Adrenal gland (tissue), 12 donors: Measurements from ENCODE around the gene SYNGR2. TPM values are rescaled to one million over a fixed set of nuclear protein-coding genes. Genes with fewer than 3 reads are reported as not detected.
A peak's percentile ranks its signal among the peaks of the same experiment; 100 is the strongest.

Source experiments
- DNase-seq, 7 donors: peaks; one replicate each; pipeline ENCODE4 v3.0.0-alpha.2; 2019 to 2020
- H3K27ac ChIP-seq, 5 donors: fragments of 200-600 bp; sonication (generic) in 4 of 5; 1 replicate in 3 of 5; 2 replicates in 2 of 5; pipeline versions ENCODE4 v1.5.1 to v1.8.0; 2016 to 2020; ENCODE audit warnings: mild to moderate bottlenecking in 1 of 5
- H3K27me3 ChIP-seq: fragments of 200-600 bp; 2 replicates; pipeline ENCODE4 v1.8.0; 2021
- H3K36me3 ChIP-seq, 2 donors: fragments of 200-600 bp; replicated peaks in 1 of 2; 1 replicate in 1 of 2; 2 replicates in 1 of 2; pipeline versions ENCODE4 v1.5.1 to v1.8.0; 2018 to 2022
- H3K4me1 ChIP-seq, 2 donors: fragments of 200-600 bp; replicated peaks in 1 of 2; 1 replicate in 1 of 2; 2 replicates in 1 of 2; pipeline versions ENCODE4 v1.5.1 to v1.8.0; 2018 to 2021
- H3K4me3 ChIP-seq, 4 donors: fragments of 200-600 bp; sonication (generic) in 3 of 4; one replicate each; pipeline ENCODE4 v1.5.1; 2016 to 2018
- H3K9me3 ChIP-seq, 3 donors: fragments of 200-600 bp; sonication (generic) in 1 of 3; replicated peaks in 1 of 3; 1 replicate in 2 of 3; 2 replicates in 1 of 3; pipeline versions ENCODE4 v1.5.1 to v1.8.0; 2016 to 2021
- CTCF ChIP-seq, 6 experiments: fragments of 450-650 bp in 4 of 6; fragments of 200-600 bp in 2 of 6; sonication (generic) in 1 of 6; IDR thresholded peaks; 1 replicate in 5 of 6; 2 replicates in 1 of 6; pipeline versions ENCODE4 v1.5.1 to v1.8.0; 2016 to 2021; ENCODE audit warnings: antibody characterized with exemption in 6 of 6, mild to moderate bottlenecking in 2 of 6, moderate library complexity in 1 of 6
- POLR2A ChIP-seq, 2 donors: fragments of 450-650 bp; IDR thresholded peaks; one replicate each; pipeline ENCODE4 v1.6.1; 2017; ENCODE audit warnings: antibody characterized with exemption in 2 of 2, mild to moderate bottlenecking in 2 of 2, moderate library complexity in 1 of 2
- WGBS, 4 donors: extraction: QIAGEN DNeasy Blood & Tissue Kit in 2 of 4; methylation state at CpG; one replicate each; pipeline versions ENCODE4 v1.1.5 to v1.1.7; 2013 to 2017; 5-methylcytosine and 5-hydroxymethylcytosine counted together
- intact Hi-C, 2 donors: fragments of 100-400 bp; cut with DNase I; formaldehyde crosslinking; loops; one replicate each; pipeline versions ENCODE4 v1.14.1 to v1.15.0; 2022 to 2023
- polyA plus RNA-seq, 3 donors: library from polyadenylated mRNA; stranded (reverse); fragments of 200-250 nt in 2 of 3; fragments of 350-450 nt in 1 of 3; fragmentation: Illumina TruSeq in 1 of 3; extraction: RNeasy Lipid Tissue Mini Kit (QIAGEN cat#74804) in 1 of 3; gene quantifications; one replicate each; pipeline ENCODE4 v1.2.3, GENCODE V29; 2013 to 2014
- total RNA-seq, 9 donors: library from RNA; depleted of rRNA in 4 of 9; stranded (reverse); fragments of >200 nt in 4 of 9; fragments of 120-200 nt in 1 of 9; fragmentation: NEBNext Ultra II Directional in 1 of 9; extraction: Animal tissue kit (Norgen Biotek cat#: 25700) in 1 of 9; gene quantifications; one replicate each; pipeline versions ENCODE4 v1.1.0 to v1.2.4, GENCODE V29; 2013 to 2023
- donor health status: healthy with polysubstance abuse.
- donor health status: Bipolar disorder and iron deficiency.
- donor health status: DM: yes; HTN: yes; CAD: no.
- donor health status: DM: no; HTN: no; CAD: no.
- donor health status: DM: no; HTN: no; CAD: no.
- donor health status: DM: yes; HTN: yes; CAD: no.

The SYNGR2 gene
- total and polyA plus RNA-seq, 12 donors, result 32.7 to 98.1 (median 58.3) TPM

GRCh38 chr17:78151514-78152008, 16.8 kb upstream of the SYNGR2 start:
- H3K36me3 ChIP-seq, result no peaks in the 10 kb centered on the region
- intact Hi-C loops, result no loop called here
- H3K9me3 ChIP-seq, result no peaks in the 10 kb centered on the region
- H3K27ac ChIP-seq, result peak overlapping the region in 1 of 5 donors; percentile 27
- TF ChIP-seq POLR2A (IDR thresholded peaks at IDR 0.05), result no peak
- no peak for TF ChIP-seq CTCF (IDR thresholded peaks at IDR 0.05)
- no peaks in the 10 kb centered on the region for H3K27me3 ChIP-seq
- no peak for DNase-seq
- H3K4me3 ChIP-seq, result no peak overlapping the region
- no peaks in the 10 kb centered on the region for H3K4me1 ChIP-seq
- 60 to 76% (median 68%) methylated on average over 5 to 7 of the region's 7 CpGs for WGBS, 4 donors

DNA sequence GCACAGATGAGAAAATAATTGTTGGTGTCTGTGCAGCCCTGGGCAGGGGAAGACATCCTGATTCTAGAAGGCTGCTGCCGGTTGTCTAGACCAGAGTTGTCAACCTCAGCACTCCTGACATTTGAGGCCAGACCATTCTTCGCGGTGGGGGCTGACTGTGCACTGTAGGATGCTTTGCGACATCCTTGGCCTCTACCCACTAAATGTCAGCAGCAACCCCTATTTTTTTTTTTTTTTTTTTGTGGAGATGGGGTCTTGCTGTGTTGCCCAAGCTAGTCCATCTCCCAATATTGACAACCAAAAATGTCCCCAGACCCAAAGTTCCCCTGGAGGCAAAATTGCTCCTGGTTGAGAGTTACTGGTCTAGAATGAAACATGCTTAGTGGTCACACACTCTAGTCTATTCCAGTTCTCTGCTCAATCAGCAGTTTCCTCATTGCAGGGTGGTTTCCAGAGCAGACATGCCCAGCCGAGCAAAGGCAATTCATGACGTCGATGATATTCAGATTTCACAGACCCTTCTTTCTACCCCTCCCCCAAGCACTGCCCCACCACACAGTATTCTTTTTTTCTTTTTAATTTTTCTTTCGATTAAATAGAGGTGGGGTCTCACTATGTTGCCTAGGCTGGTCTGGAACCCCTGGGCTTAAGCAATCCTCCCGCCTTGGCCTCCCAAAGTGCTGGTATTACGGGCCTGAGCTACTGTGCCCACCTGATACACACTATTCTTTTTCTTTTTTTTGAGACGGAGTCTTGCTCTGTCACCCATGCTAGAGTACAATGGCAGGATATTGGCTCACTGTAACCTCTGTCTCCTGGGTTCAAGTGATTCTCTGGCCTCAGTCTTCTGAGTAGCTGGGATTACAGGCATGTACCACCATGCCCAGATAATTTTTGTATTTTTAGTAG, 13.2 kb upstream of the SYNGR2 start:
- Histone ChIP-seq H3K4me1 (no peaks in the 10 kb centered on the region), H3K27me3 (no peaks in the 10 kb centered on the region), H3K36me3 (no peaks in the 10 kb centered on the region), H3K9me3 (no peaks in the 10 kb centered on the region), H3K4me3 (no peak overlapping the region), H3K27ac (no peak overlapping the region)
- TF ChIP-seq POLR2A (IDR thresholded peaks at IDR 0.05) (no peak), CTCF (IDR thresholded peaks at IDR 0.05) (no peak)
- no peak for DNase-seq
- 77 to 85% (median 79%) methylated on average over 11 of the region's 11 CpGs for WGBS, 4 donors
- intact Hi-C loops, result no loop called here

DNA sequence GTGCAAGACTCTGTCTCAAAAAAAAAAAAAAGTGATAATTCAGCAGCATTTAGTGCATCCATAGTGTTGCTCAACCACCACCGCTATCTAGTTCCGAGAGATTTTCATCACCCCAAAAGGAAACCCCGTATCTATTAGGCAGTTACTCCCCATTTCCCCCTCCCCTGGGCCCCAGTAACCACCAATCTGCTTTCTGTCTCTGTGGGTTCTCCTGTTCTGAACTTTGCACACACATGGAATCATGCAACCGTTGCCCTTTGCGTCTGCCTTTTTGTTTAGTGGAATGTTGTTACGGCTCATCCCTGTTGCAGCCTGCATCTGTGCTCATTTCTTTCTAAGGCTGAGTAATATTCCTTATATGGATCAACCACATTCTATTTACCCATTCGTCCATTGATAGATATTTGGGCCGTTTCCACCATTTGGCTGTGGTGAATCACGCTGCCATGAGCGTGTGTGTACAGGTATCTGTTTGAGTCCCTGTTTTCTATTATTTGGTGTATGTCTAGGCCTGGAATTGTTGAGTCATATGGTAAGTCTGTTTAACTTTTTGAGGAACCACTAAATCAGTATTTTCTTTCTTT, 8.7 kb upstream of the SYNGR2 start:
- H3K4me3 ChIP-seq, result no peak overlapping the region
- 75 to 84% (median 79%) methylated on average over 10 of the region's 10 CpGs for WGBS, 4 donors
- no peaks in the 10 kb centered on the region for H3K9me3 ChIP-seq
- TF ChIP-seq POLR2A (IDR thresholded peaks at IDR 0.05) (no peak), CTCF (IDR thresholded peaks at IDR 0.05) (no peak)
- intact Hi-C loops, result no loop called here
- no peak for DNase-seq
- no peaks in the 10 kb centered on the region for H3K4me1 ChIP-seq
- no peak overlapping the region for H3K27ac ChIP-seq
- no peaks in the 10 kb centered on the region for H3K36me3 ChIP-seq
- H3K27me3 ChIP-seq, result no peaks in the 10 kb centered on the region

DNA sequence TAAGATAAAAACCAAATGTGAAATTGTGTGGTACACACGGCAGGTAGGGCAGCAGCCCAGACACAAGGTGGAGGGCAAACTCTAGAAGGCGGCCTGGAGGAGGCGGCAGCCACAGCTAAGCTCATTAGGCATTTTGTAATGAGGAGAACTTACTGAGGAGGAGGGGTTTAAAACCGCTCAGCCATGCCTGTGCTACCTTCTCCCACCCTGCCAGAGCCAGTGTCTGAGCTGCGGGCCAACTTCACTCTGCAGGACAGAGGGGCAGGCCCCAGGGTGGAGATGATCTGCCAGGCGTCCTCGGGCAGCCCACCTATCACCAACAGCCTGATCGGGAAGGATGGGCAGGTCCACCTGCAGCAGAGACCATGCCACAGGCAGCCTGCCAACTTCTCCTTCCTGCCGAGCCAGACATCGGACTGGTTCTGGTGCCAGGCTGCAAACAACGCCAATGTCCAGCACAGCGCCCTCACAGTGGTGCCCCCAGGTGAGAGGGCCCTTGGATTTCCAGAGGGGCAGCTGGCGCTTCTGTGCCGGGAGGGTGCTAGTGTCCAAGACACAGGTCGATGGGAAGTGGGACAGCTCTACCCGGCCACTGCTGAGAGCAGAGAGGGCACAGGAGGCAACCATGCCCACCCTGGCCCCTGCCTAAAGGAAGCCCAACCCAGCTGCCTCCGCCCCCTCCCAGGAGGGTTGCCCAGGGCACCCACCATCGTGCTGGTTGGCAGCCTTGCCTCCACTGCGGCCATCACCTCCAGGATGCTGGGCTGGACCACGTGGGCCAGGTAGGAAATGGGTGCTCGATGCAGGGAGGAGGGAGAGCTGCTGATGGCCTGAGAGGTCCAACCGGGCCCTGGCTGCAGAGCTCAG, 4.3 kb upstream of the SYNGR2 start:
- WGBS, 4 donors, result 76 to 98% (median 85%) methylated on average over 4 to 22 of the region's 22 CpGs
- H3K4me3 ChIP-seq, result no peak overlapping the region

More for the DNA sequence above, 4.3 kb upstream of the SYNGR2 start:
- Histone ChIP-seq H3K27me3 (no peaks in the 10 kb centered on the region), H3K4me1 (peaks cover 4 to 5% of the 10 kb centered on the region in 2 donors), H3K27ac (no peak overlapping the region), H3K9me3 (no peaks in the 10 kb centered on the region), H3K36me3 (no peaks in the 10 kb centered on the region)
- TF ChIP-seq CTCF (IDR thresholded peaks at IDR 0.05), result no peak
- no peak for TF ChIP-seq POLR2A (IDR thresholded peaks at IDR 0.05)
- DNase-seq, result no peak
- intact Hi-C loops, result no loop called here
